ENCODE measurements around the gene HABP4. TPM values are rescaled to one million over a fixed set of nuclear protein-coding genes. Genes with fewer than 3 reads are reported as not detected.

Gene HABP4
- total and polyA plus RNA-seq, 10 of the 15 experiments (the other 5 are each of a cell fraction or from before 2014, with no cell fraction given) = 1.6 to 15.4 (median 11.6) TPM

- TF ChIP-seq, protein P1, sequence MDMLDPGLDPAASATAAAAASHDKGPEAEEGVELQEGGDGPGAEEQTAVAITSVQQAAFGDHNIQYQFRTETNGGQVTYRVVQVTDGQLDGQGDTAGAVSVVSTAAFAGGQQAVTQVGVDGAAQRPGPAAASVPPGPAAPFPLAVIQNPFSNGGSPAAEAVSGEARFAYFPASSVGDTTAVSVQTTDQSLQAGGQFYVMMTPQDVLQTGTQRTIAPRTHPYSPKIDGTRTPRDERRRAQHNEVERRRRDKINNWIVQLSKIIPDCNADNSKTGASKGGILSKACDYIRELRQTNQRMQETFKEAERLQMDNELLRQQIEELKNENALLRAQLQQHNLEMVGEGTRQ (IDR thresholded peaks at IDR 0.05; ENCODE audit: borderline replicate concordance, low read depth, low read length) = peak; percentile 91
- TF ChIP-seq, protein P2, sequence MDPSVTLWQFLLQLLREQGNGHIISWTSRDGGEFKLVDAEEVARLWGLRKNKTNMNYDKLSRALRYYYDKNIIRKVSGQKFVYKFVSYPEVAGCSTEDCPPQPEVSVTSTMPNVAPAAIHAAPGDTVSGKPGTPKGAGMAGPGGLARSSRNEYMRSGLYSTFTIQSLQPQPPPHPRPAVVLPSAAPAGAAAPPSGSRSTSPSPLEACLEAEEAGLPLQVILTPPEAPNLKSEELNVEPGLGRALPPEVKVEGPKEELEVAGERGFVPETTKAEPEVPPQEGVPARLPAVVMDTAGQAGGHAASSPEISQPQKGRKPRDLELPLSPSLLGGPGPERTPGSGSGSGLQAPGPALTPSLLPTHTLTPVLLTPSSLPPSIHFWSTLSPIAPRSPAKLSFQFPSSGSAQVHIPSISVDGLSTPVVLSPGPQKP (IDR thresholded peaks at IDR 0.05; ENCODE audit: low read depth, low read length) = peak; percentile 35; the same call in 1 of the 2 replicates
- TF ChIP-seq TCF3 (IDR thresholded peaks at IDR 0.05; ENCODE audit: borderline replicate concordance, insufficient read depth, low read depth, low read length) = peak; percentile 77; the same call in 1 of the 2 replicates
- no peak for TF ChIP-seq ESRRA (IDR thresholded peaks at IDR 0.05; ENCODE audit: low read length)
- TF ChIP-seq RFX5 (IDR thresholded peaks at IDR 0.05; ENCODE audit: low read depth, low read length) = no peak
- TF ChIP-seq E2F8 (IDR thresholded peaks at IDR 0.05; ENCODE audit: low read depth, partially characterized antibody) = peak; percentile 68
- no peak for TF ChIP-seq POLR2AphosphoS2 (IDR thresholded peaks at IDR 0.05; ENCODE audit: low read depth, low read length)
- no peak for TF ChIP-seq SPI1 (IDR thresholded peaks at IDR 0.05; ENCODE audit: borderline replicate concordance, insufficient read depth, low read depth, low read length)
- peak; percentile 82 for TF ChIP-seq MXI1 (IDR thresholded peaks at IDR 0.05; ENCODE audit: low read depth, low read length)
- TF ChIP-seq, protein P3, sequence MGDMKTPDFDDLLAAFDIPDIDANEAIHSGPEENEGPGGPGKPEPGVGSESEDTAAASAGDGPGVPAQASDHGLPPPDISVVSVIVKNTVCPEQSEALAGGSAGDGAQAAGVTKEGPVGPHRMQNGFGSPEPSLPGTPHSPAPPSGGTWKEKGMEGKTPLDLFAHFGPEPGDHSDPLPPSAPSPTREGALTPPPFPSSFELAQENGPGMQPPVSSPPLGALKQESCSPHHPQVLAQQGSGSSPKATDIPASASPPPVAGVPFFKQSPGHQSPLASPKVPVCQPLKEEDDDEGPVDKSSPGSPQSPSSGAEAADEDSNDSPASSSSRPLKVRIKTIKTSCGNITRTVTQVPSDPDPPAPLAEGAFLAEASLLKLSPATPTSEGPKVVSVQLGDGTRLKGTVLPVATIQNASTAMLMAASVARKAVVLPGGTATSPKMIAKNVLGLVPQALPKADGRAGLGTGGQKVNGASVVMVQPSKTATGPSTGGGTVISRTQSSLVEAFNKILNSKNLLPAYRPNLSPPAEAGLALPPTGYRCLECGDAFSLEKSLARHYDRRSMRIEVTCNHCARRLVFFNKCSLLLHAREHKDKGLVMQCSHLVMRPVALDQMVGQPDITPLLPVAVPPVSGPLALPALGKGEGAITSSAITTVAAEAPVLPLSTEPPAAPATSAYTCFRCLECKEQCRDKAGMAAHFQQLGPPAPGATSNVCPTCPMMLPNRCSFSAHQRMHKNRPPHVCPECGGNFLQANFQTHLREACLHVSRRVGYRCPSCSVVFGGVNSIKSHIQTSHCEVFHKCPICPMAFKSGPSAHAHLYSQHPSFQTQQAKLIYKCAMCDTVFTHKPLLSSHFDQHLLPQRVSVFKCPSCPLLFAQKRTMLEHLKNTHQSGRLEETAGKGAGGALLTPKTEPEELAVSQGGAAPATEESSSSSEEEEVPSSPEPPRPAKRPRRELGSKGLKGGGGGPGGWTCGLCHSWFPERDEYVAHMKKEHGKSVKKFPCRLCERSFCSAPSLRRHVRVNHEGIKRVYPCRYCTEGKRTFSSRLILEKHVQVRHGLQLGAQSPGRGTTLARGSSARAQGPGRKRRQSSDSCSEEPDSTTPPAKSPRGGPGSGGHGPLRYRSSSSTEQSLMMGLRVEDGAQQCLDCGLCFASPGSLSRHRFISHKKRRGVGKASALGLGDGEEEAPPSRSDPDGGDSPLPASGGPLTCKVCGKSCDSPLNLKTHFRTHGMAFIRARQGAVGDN (IDR thresholded peaks at IDR 0.05) = peak; percentile 53; the same call in 1 of the 2 replicates
- no peak for TF ChIP-seq FOXM1 (IDR thresholded peaks at IDR 0.05; ENCODE audit: low read depth, low read length)
- TF ChIP-seq NKRF (conservative IDR thresholded peaks at IDR 0.05) = peak; percentile 88
- no peak for TF ChIP-seq NRF1 (conservative IDR thresholded peaks at IDR 0.05; ENCODE audit: low read depth, low read length)
- no peak for TF ChIP-seq NFIC (IDR thresholded peaks at IDR 0.05; ENCODE audit: low read depth, low read length)
- TF ChIP-seq HSF1 (IDR thresholded peaks at IDR 0.05; ENCODE audit: low read depth, low read length) = no peak
- TF ChIP-seq SMARCA5 (IDR thresholded peaks at IDR 0.05) = no peak
Observed at GRCh38 chr9:96417051-96417586, 32.9 kb upstream of the HABP4 start (continued).

All from GM12878 (cell line).